Measurements from ENCODE around the gene IL25. TPM values are rescaled to one million over a fixed set of nuclear protein-coding genes. Genes with fewer than 3 reads are reported as not detected.
"Not testable (repeated sequence)": the region's sequence is repeated elsewhere in the genome, so short reads cannot be mapped to it uniquely, and the experiment has no call there.

Gene IL25
- not detected for total RNA-seq

DNA sequence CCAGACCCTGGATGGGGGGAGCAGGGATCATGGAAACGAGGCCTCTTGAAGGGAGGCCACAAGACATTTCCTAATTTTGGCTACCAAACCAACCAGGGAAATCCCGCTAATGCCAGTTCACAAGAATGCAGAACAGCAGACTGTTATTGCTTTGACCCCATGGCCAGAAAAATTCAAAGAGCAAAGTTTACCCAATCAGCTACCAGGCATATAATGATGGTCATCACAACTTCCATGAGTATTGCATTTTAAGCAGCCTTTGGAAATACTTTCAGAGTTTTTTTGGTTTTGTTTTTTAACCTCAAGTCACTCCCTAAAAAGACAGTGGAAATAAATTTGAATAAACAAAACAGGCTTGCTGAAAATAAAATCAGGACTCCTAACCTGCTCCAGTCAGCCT is at the start of gene IL25:
TSS of gene IL25 (plus strand) at position 301 of the 400 bp plus-strand sequence.
- in situ Hi-C loops (cut with MboI; ENCODE audit: low sequenced_read_pairs in 4 of 4) (loop anchor here in 1 of 4 donors (10.0 kb wide), 1 partner anchor 108 kb away; no protein-coding TSS in a partner anchor), intact Hi-C loops (cut with DNase I; ENCODE audit: low total_unique reads) (no loop called here)
- Histone ChIP-seq H3K4me1 (no peaks in the 10 kb centered on the region), H3K9me3 (no peaks in the 10 kb centered on the region), H3K27me3 (no peaks in the 10 kb centered on the region), H3K27ac (no peak within 1 kb of the TSS), H3K36me3 (no peaks in the 10 kb centered on the region), H3K4me3 (no peak within 1 kb of the TSS)
- TF ChIP-seq, protein P1, sequence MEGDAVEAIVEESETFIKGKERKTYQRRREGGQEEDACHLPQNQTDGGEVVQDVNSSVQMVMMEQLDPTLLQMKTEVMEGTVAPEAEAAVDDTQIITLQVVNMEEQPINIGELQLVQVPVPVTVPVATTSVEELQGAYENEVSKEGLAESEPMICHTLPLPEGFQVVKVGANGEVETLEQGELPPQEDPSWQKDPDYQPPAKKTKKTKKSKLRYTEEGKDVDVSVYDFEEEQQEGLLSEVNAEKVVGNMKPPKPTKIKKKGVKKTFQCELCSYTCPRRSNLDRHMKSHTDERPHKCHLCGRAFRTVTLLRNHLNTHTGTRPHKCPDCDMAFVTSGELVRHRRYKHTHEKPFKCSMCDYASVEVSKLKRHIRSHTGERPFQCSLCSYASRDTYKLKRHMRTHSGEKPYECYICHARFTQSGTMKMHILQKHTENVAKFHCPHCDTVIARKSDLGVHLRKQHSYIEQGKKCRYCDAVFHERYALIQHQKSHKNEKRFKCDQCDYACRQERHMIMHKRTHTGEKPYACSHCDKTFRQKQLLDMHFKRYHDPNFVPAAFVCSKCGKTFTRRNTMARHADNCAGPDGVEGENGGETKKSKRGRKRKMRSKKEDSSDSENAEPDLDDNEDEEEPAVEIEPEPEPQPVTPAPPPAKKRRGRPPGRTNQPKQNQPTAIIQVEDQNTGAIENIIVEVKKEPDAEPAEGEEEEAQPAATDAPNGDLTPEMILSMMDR (IDR thresholded peaks at IDR 0.05 in 4 of 5, conservative IDR thresholded peaks at IDR 0.05 in 1 of 5) = no peak
- DNase-seq (no peak), ATAC-seq (no peak)

DNA sequence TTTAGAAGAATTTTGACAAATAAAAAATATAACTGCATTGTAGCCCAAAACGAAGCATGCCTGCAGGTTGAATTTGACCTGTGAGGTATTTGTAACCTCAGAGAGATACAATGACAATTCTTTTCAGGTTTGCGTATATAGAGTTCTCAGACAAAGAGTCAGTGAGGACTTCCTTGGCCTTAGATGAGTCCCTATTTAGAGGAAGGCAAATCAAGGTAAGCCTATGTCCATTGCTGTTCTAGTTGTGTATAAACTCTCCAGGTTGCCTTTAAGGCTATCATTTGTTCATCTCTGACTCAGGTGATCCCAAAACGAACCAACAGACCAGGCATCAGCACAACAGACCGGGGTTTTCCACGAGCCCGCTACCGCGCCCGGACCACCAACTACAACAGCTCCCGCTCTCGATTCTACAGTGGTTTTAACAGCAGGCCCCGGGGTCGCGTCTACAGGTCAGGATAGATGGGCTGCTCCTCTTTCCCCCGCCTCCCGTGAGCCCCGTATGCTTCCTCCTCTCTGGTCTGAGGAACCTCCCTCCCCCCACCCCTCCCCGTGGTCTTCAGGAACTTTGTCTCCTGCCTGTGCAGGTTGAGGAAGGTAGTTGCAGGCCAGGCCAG is 48.7 kb upstream of the IL25 start:
- in situ Hi-C loops (cut with MboI; ENCODE audit: low sequenced_read_pairs in 4 of 4) = loop anchor here in 3 of 4 donors (10.0 to 25.0 kb wide), 7 partner anchors 141 to 1113 kb away; partner anchors contain the start of genes NGDN (in 2 of the 3), ABHD4 (in 1 of the 3), AP1G2 (in 1 of the 3) and CBLN3 (in 1 of the 3)

DNA sequence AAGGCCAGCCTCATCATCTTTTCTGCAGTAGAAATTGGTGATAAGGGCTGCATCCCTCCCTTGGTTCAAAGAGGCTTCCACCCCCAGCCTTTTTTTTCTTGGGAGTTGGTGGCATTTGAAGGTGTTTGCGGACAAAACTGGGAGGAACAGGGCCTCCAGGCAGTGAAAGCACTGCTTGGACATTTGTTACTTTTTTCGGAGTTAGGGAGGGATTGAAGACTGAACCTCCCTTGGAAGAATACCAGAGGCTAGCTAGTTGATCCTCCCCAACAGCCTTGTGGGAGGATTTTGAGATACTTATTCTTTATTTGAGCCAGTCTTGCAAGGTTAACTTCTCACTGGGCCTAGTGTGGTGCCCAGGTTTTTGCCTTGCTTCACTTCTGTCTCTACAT is 48.2 kb upstream of the IL25 start:
- intact Hi-C loops (cut with DNase I; ENCODE audit: low total_unique reads) = loop anchor here (5.0 to 10.0 kb wide), 2 partner anchors 233 to 560 kb away; partner anchors contain the start of genes OXA1L and THTPA
- no peaks in the 10 kb centered on the region for H3K9me3 ChIP-seq
- ATAC-seq (no peak), DNase-seq (no peak)
- H3K4me3 ChIP-seq = no peak overlapping the region
- no peaks in the 10 kb centered on the region for H3K27me3 ChIP-seq
- H3K36me3 ChIP-seq = peaks cover 0 to 34% of the 10 kb centered on the region in 2 donors
- in situ Hi-C loops (cut with MboI; ENCODE audit: low sequenced_read_pairs in 4 of 4) = loop anchor here in 3 of 4 donors (10.0 to 25.0 kb wide), 7 partner anchors 140 to 1113 kb away; partner anchors contain the start of genes NGDN (in 2 of the 3), ABHD4 (in 1 of the 3), AP1G2 (in 1 of the 3) and CBLN3 (in 1 of the 3)
- H3K27ac ChIP-seq = no peak overlapping the region
- peaks cover 13 to 25% of the 10 kb centered on the region in 2 donors for H3K4me1 ChIP-seq
- TF ChIP-seq POLR2A (IDR thresholded peaks at IDR 0.05) = no peak
- TF ChIP-seq, protein P1 (IDR thresholded peaks at IDR 0.05 in 4 of 5, conservative IDR thresholded peaks at IDR 0.05 in 1 of 5) = no peak

More for the DNA sequence above, 48.7 kb upstream of the IL25 start:
- TF ChIP-seq POLR2A (IDR thresholded peaks at IDR 0.05) = no peak
- TF ChIP-seq, protein P1 (IDR thresholded peaks at IDR 0.05 in 4 of 5, conservative IDR thresholded peaks at IDR 0.05 in 1 of 5) = no peak
- H3K36me3 ChIP-seq = peaks cover 0 to 34% of the 10 kb centered on the region in 2 donors
- no peak overlapping the region for H3K27ac ChIP-seq
- H3K27me3 ChIP-seq = no peaks in the 10 kb centered on the region
- no peaks in the 10 kb centered on the region for H3K9me3 ChIP-seq
- DNase-seq = no peak
- no peak overlapping the region for H3K4me3 ChIP-seq
- peaks cover 13 to 25% of the 10 kb centered on the region in 2 donors for H3K4me1 ChIP-seq
- no peak for ATAC-seq
- intact Hi-C loops (cut with DNase I; ENCODE audit: low total_unique reads) = loop anchor here (5.0 to 10.0 kb wide), 2 partner anchors 233 to 559 kb away; partner anchors contain the start of genes OXA1L and THTPA

DNA sequence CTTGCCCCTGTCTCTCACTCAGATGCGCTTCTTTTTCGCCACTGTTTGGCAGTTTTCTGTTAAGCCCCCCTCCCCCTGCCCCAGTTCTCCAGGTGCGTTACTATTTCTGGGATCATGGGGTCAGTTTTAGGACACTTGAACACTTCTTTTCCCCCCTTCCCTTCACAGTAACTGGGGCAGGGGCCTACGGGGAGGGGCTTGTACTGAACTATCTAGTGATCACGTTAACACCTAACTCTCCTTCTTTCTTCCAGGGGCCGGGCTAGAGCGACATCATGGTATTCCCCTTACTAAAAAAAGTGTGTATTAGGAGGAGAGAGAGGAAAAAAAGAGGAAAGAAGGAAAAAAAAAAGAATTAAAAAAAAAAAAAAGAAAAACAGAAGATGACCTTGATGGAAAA is 47.6 kb upstream of the IL25 start:
- ATAC-seq (no peak), DNase-seq (no peak)
- Histone ChIP-seq H3K27ac (no peak overlapping the region), H3K27me3 (no peaks in the 10 kb centered on the region), H3K9me3 (no peaks in the 10 kb centered on the region), H3K36me3 (peaks cover 0 to 34% of the 10 kb centered on the region in 2 donors), H3K4me3 (no peak overlapping the region), H3K4me1 (peaks cover 13 to 25% of the 10 kb centered on the region in 2 donors)
- no peak for TF ChIP-seq POLR2A (IDR thresholded peaks at IDR 0.05)
- TF ChIP-seq, protein P1 (IDR thresholded peaks at IDR 0.05 in 4 of 5, conservative IDR thresholded peaks at IDR 0.05 in 1 of 5) = no peak
- in situ Hi-C loops (cut with MboI; ENCODE audit: low sequenced_read_pairs in 4 of 4) (loop anchor here (5.0 to 25.0 kb wide), 10 partner anchors 57 to 1112 kb away; partner anchors contain the start of genes AP1G2 (in 2 of the 4), NGDN (in 2 of the 4), THTPA (in 2 of the 4) and ZFHX2 (in 2 of the 4)), intact Hi-C loops (cut with DNase I; ENCODE audit: low total_unique reads) (loop anchor here (5.0 to 10.0 kb wide), 3 partner anchors 58 to 560 kb away; partner anchors contain the start of genes OXA1L and THTPA)

DNA sequence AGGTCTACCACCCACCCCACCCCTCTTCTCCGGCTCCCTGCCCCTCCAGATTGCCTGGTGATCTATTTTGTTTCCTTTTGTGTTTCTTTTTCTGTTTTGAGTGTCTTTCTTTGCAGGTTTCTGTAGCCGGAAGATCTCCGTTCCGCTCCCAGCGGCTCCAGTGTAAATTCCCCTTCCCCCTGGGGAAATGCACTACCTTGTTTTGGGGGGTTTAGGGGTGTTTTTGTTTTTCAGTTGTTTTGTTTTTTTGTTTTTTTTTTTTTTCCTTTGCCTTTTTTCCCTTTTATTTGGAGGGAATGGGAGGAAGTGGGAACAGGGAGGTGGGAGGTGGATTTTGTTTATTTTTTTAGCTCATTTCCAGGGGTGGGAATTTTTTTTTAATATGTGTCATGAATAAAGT is 46.9 kb upstream of the IL25 start:
- in situ Hi-C loops (cut with MboI; ENCODE audit: low sequenced_read_pairs in 4 of 4) (loop anchor here (5.0 to 25.0 kb wide), 7 partner anchors 57 to 239 kb away; partner anchors contain the start of genes AP1G2 (in 2 of the 4), NGDN (in 2 of the 4), THTPA (in 2 of the 4) and ZFHX2 (in 2 of the 4)), intact Hi-C loops (cut with DNase I; ENCODE audit: low total_unique reads) (loop anchor here (5.0 to 10.0 kb wide), 2 partner anchors 58 to 561 kb away; partner anchors contain the start of gene OXA1L)
- H3K4me3 ChIP-seq, H3K27ac ChIP-seq, DNase-seq, H3K9me3 ChIP-seq, H3K27me3 ChIP-seq, ATAC-seq: not testable (repeated sequence)
- H3K4me1 ChIP-seq = peaks cover 13 to 18% of the 10 kb centered on the region in 2 donors
- peaks cover 0 to 34% of the 10 kb centered on the region in 2 donors for H3K36me3 ChIP-seq

All from gastrocnemius medialis (tissue), 4 donors.